Globus pallidus (tissue), 1 donor: ENCODE measurements around the gene FAM234B.
A peak's percentile ranks its signal among the peaks of the same experiment; 100 is the strongest.

ENCODE experiments used
- DNase-seq: peaks from one replicate; pipeline ENCODE4 v3.0.0-alpha.2; 2015; ENCODE audit warnings: low spot score

The FAM234B gene

DNA sequence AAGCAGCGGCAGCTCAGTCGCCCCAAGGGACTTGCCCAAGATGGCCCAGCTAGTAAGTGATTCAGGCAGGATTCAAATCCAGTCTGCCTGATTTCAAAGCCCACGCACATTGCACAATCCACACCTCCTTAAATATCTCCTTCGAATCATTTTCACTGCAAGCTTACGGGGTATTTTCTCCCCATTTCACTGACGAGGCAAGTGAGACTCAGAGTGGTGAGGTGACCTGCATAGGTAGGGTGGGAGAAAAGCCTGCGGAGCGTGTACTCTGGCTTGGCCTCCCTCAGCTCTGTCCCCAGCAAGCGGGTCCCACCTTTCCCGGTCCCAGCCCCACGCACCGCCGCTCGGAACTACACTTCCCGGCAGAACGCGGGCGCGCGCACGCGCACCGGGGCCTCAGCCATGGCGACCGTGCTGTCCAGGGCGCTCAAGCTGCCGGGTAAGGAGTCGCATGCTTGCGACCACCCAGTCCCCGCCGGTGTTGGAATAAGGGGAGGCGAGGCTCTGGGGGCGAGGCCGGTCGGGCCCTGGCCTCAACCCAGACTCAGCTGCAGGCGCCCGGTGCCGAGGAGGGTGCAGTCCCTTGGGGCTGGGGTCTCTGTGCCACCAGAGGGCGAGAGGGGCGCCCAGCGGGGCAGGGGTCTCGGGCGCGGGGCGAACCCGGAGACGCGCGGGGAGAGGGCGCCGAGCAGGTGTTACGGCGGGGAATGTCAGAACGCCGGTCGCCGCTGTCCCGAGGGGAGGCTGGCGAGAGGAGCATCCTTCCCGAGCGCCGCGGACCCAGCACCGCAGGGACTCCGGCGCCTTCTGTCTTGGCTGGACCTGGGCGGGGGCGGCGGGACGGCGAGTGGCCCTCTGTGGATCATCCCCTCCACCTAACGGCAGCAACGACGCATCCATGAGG, at the start of gene FAM234B:
TSS of gene FAM234B (plus strand) at position 380 of the 904 bp plus-strand sequence. CDS start at position 403, 23 bp downstream.
- DNase-seq = peak; percentile 58

DNA sequence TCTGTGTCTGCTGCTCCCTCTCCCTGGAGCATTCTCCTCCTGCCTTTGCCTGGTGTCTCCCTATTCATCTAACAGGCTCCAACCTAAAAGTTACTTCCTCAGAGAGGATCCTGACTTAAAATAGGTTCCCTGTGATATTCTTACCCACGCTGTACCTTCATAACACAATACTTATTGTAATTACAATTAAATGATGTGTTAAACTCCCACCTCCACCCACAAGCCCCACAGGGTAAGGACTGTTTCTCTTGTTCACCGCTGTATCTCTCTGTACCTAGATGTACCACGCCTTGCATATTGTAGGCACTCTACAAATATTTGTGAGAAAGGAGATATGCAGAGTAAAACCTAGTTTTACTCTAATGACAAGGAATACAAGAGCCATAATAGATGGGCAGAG, 49.1 kb upstream of the FAM234B start:
- no peak for DNase-seq

- no peak for DNase-seq
Observed at GRCh38 chr12:12996209-12996608, 48.0 kb upstream of the FAM234B start.

- no peak for DNase-seq
Observed at GRCh38 chr12:12997156-12997555, 47.0 kb upstream of the FAM234B start.

- no peak for DNase-seq
Observed at GRCh38 chr12:12997734-12998133, 46.4 kb upstream of the FAM234B start.

GRCh38 chr12:12998248-12998647, 45.9 kb upstream of the FAM234B start:
- no peak for DNase-seq

GRCh38 chr12:12999271-12999958, 44.8 kb upstream of the FAM234B start:
- no peak for DNase-seq

DNA sequence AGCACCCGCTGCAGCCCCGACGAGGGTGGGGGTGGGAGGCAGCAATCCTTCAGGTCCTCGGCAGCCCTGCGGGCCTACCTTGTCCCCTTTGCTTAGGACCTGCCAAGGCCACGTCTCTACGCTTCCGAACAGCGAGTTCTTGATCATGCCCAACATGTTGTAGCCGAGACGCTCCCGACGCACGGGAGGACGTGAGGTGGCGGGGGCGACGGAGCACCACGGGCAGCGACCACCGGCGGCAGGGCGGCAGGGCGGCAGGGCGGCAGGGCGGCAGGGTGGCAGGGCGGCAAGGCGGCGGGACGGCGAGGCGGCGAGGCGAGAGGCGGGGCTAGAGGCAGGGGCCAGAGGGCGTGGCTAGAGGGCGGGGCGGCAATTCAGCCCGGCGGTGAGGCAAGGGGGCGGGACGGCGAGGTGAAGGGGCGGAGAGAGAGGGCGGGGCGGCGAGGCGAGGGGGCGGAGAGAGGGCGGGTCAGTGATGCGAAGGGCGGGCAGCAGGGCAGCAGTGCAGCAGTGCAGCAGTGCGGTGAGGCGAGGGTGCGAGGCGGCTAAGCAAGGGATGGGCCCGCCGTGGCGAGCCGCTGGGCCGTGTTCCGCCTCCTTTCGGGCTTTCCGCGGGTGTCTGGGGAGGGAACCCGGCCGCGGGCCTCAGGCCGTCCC, 44.1 kb upstream of the FAM234B start, which contains the start of gene HEBP1:
TSS of gene HEBP1 (minus strand) at position 307 of the 657 bp plus-strand sequence. CDS start at position 156, 151 bp downstream.
- peak; percentile 96 for DNase-seq

DNA sequence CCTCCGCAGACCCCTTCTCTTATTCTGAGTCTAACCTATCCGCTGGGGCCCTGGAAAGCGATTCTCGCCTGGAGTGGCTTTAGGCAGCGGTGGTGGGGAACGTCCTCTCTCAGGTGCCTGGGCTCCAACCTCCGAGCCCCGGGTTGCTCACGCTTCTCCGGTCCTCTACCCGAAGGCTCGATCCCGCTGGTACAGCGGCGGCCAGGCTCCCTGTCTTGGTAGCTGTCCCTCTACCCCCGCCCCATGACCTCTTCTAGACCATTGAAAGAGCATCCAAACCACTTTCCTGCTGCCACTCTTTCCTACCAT, 43.6 kb upstream of the FAM234B start:
- DNase-seq = peak; percentile 59

DNA sequence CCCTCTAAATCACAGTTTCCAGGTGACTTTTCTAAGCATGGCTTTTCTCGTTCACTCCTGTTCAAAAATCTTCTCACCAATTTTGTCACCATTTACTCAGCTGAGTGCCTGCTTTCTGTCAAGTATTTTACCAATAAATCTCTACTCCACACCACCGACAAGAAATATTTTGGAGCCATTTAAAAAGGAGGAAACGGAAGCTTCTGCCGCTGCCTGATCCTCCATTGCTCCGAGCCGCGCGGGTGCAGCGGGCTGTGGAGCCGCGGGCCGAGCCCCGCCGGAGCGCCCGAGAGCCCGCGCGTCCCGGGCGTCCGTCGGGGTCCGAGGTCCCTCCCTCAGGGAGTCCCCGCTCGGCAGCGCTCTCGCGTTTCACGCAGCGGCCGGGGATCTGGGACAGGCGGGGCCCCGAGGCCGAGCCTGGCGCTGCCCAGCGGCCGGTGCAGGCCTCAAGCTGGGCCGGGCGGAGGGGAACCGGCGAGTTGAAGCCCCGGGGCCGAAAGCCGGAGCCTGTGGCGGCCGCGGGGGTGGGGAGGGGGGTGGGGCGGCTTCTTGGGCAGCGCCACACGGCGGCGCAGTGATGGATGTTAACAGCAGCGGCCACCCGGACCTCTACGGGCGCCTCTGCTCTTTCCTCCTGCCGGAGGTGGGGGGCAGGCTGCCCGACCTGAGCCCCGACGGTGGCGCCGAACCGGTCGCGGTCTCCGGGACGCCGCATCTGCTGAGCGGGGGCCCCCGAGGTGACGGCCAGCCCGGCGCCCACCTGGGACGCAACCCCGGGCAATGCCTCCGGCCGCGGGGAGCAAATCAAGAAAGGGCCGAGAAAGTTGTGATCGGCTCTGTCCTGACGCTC, 43.0 kb upstream of the FAM234B start:
- peak; percentile 73 for DNase-seq

GRCh38 chr12:13001775-13002040, 42.5 kb upstream of the FAM234B start:
- no peak for DNase-seq

DNA sequence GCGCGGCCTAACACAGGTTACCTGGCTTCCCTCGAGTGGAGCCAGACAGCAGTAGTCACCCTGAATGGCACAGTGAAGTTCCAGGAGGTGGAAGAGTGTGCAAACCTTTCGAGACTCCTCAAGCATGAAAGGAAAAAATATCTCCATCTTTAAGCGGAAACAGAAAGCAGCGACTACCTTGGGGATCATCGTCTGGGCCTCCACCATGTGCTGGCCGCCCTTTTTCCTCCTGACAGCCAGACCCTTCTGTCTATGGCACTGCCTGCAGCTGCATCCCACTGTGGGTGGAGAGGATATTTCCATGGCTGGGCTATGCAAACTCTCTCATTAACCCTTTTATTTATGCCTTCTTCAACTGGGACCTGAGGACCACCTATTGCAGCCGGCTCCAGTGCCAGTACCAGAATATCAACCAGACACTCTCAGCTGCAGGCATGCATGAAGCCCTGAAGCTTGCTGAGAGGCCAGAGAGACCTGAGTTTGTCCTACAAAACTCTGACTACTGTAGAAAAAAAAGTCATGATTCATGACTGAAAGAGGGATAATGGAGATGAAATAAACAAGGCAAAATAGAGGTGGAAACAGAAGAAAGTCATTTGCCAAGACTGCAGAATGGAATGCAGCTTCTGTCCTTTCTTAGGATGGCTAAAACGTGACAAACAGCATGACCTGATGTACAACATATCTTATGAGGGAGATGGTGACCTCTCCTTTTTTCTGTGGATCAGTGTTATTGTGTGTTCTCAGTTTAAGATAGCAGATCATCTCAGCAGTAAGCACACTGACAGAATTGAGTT, 41.7 kb upstream of the FAM234B start:
- no peak for DNase-seq

- DNase-seq = no peak
Observed at GRCh38 chr12:13004361-13004760, 39.8 kb upstream of the FAM234B start.

- DNase-seq = no peak
Observed at GRCh38 chr12:13004986-13005385, 39.2 kb upstream of the FAM234B start.

DNA sequence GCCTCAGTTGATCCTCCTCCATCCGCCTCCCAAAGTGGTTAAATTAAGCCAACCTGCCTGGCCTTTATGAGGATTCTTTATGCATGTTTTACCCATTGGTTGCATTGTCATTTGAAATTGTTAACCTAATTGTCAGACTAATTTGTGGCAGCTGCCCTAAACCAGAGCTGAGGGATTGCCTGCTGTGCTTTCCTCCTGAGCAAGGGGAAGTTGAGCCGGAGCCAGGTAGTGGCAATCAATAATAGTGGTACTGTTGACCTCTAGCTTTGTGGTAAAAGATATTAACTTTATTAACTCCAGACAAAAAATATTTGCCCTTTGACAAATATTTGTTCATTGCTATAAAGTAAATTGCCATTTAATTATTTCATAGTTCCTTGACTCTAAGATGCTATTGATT, 38.5 kb upstream of the FAM234B start:
- DNase-seq = no peak

GRCh38 chr12:13007496-13008233, 36.5 kb upstream of the FAM234B start:
- DNase-seq = no peak

- no peak for DNase-seq
Observed at GRCh38 chr12:13008741-13009380, 35.3 kb upstream of the FAM234B start.

GRCh38 chr12:13011098-13011497, 33.1 kb upstream of the FAM234B start:
- DNase-seq = no peak

DNA sequence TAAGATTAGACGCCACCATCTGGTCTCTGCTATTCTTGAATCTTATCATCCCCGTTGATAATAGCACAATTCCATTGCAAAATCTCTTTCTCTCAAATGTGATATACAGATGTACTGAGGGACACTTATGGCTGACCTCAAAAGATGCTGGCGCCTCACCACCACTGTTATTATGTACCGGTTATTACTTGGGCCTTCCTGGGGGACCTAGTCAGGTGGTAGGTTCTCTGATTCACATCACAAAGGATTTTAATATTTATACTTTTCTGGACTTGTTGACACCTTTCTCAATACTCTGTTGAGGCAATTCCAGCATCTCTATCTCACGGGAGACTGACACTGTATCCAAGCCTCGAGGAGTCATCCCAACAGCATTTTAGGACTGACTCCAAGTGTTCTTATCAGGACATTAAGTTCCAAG, 21.3 kb upstream of the FAM234B start:
- DNase-seq = no peak
